HEK293T (cell line): Measurements from ENCODE around the gene HIVEP2.

ENCODE experiments used
- ARNT ChIP-seq: fragments of 450-650 bp; IDR thresholded peaks from 2 replicates; pipeline ENCODE4 v1.6.1; 2017; ENCODE audit warnings: mild to moderate bottlenecking
- BHLHE40 ChIP-seq: fragments of 450-650 bp; IDR thresholded peaks from 2 replicates; pipeline ENCODE4 v1.6.1; 2016; ENCODE audit warnings: mild to moderate bottlenecking, moderate library complexity, borderline replicate concordance
- ELF4 ChIP-seq: fragments of 450-650 bp; IDR thresholded peaks from 2 replicates; pipeline ENCODE4 v1.6.1; 2017; ENCODE audit warnings: antibody characterized with exemption
- FOXA1 ChIP-seq: fragments of 450-650 bp; IDR thresholded peaks from 2 replicates; pipeline ENCODE4 v1.6.1; 2016; ENCODE audit warnings: mild to moderate bottlenecking
- FOXK2 ChIP-seq: fragments of 450-650 bp; IDR thresholded peaks from 2 replicates; pipeline ENCODE4 v1.6.1; 2016; ENCODE audit warnings: mild to moderate bottlenecking
- FOXM1 ChIP-seq: fragments of 450-650 bp; IDR thresholded peaks from 2 replicates; pipeline ENCODE4 v1.6.1; 2017; ENCODE audit warnings: mild to moderate bottlenecking, borderline replicate concordance
- HDGF ChIP-seq: fragments of 450-650 bp; IDR thresholded peaks from 2 replicates; pipeline ENCODE4 v1.6.1; 2017; ENCODE audit warnings: antibody characterized with exemption, borderline replicate concordance
- L3MBTL2 ChIP-seq: fragments of 450-650 bp; conservative IDR thresholded peaks from 2 replicates; pipeline ENCODE4 v1.6.1; 2016; ENCODE audit warnings: mild to moderate bottlenecking
- LEF1 ChIP-seq: fragments of 450-650 bp; IDR thresholded peaks from 2 replicates; pipeline ENCODE4 v1.6.1; 2017; ENCODE audit warnings: mild to moderate bottlenecking, borderline replicate concordance
- NFRKB ChIP-seq: fragments of 450-650 bp; IDR thresholded peaks from 2 replicates; pipeline ENCODE4 v1.6.1; 2016; ENCODE audit warnings: mild to moderate bottlenecking, moderate library complexity
- PKNOX1 ChIP-seq: fragments of 450-650 bp; IDR thresholded peaks from 2 replicates; pipeline ENCODE4 v1.6.1; 2016
- SP1 ChIP-seq: fragments of 450-650 bp; IDR thresholded peaks from 2 replicates; pipeline ENCODE4 v1.6.1; 2017
- SUZ12 ChIP-seq: fragments of 450-650 bp; IDR thresholded peaks from 2 replicates; pipeline ENCODE4 v1.6.1; 2016; ENCODE audit warnings: mild to moderate bottlenecking
- TARDBP ChIP-seq: fragments of 450-650 bp; IDR thresholded peaks from 2 replicates; pipeline ENCODE4 v1.6.1; 2016

GRCh38 chr6:142738035-142738396, 207.0 kb downstream of the HIVEP2 start:
- no peak for TF ChIP-seq HDGF
- no peak for TF ChIP-seq BHLHE40
- TF ChIP-seq FOXK2 = no peak
- TF ChIP-seq PKNOX1 = no peak
- no peak for TF ChIP-seq NFRKB
- no peak for TF ChIP-seq SP1
- no peak for TF ChIP-seq TARDBP
- no peak for TF ChIP-seq SUZ12
- no peak for TF ChIP-seq FOXM1
- TF ChIP-seq ARNT = no peak
- no peak for TF ChIP-seq FOXA1
- TF ChIP-seq ELF4 = no peak
- TF ChIP-seq L3MBTL2 = no peak
- TF ChIP-seq LEF1 = no peak
